ENCODE measurements around the gene GPN2. TPM values are rescaled to one million over a fixed set of nuclear protein-coding genes. Genes with fewer than 3 reads are reported as not detected.
"Not testable (repeated sequence)": the region's sequence is repeated elsewhere in the genome, so short reads cannot be mapped to it uniquely, and the experiment has no call there.

Gene GPN2
- polyA plus RNA-seq, 3 donors from 2014 or later: 8.3 to 22.1 (median 10.0) TPM

DNA sequence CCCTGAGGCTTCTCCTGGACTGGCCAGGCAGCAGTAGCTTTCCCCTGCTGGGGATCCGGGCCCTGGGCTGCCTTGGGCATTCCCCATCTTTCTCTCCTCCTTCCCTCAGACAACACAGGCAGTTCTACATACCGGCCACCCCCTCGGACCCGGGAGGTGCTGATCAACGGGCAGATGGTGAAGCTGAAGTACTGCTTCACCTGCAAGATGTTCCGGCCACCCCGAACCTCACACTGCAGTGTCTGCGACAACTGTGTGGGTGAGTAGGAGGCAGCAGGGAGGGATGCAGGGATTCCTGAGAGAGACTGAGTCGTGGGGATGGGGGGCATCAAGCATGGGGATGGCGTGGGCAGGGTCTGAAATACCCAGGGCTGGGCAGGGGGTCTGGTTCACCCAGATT lies 41.6 kb downstream of the GPN2 start:
- no peaks in the 10 kb centered on the region for H3K9me3 Mint-ChIP-seq
- peaks cover 9 to 51% (median 22%) of the 10 kb centered on the region in 3 donors for H3K36me3 Mint-ChIP-seq
- peaks cover 0 to 10% (median 1%) of the 10 kb centered on the region in 3 donors for H3K27me3 Mint-ChIP-seq (ENCODE audit: low read depth in 3 of 3)
- peak overlapping the region in 2 of 6 donors; percentile 17 to 43 for H3K27ac Mint-ChIP-seq
- no peak overlapping the region for H3K4me3 Mint-ChIP-seq
- no peak for DNase-seq
- peaks cover 5 to 8% of the 10 kb centered on the region in 2 donors for H3K4me1 Mint-ChIP-seq

DNA sequence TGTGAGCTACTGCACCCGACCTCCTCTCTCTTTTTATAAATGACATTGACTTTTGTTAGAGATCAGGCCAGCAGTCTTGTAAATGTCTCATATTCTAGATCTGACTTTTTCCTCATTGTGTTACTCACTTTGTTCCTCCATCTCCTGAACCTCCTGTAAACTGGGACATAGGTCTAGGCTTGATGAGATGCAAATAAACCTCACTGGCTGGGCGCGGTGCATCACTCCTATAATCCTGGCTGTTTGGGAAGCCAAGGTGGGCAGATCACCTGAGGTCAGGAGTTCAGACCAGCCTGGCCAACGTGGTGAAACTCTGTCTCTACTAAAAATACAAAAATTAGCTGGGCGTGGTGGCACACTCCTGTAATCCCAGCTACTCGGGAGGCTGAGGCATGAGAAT lies 42.3 kb downstream of the GPN2 start:
- H3K4me3 Mint-ChIP-seq; H3K9me3 Mint-ChIP-seq; H3K27me3 Mint-ChIP-seq (ENCODE audit: low read depth in 3 of 3); H3K4me1 Mint-ChIP-seq; DNase-seq: not testable (repeated sequence)
- Mint-ChIP-seq H3K36me3 (peaks cover 9 to 46% (median 19%) of the 10 kb centered on the region in 3 donors), H3K27ac (peak overlapping the region in 1 of 6 donors; percentile 80)

DNA sequence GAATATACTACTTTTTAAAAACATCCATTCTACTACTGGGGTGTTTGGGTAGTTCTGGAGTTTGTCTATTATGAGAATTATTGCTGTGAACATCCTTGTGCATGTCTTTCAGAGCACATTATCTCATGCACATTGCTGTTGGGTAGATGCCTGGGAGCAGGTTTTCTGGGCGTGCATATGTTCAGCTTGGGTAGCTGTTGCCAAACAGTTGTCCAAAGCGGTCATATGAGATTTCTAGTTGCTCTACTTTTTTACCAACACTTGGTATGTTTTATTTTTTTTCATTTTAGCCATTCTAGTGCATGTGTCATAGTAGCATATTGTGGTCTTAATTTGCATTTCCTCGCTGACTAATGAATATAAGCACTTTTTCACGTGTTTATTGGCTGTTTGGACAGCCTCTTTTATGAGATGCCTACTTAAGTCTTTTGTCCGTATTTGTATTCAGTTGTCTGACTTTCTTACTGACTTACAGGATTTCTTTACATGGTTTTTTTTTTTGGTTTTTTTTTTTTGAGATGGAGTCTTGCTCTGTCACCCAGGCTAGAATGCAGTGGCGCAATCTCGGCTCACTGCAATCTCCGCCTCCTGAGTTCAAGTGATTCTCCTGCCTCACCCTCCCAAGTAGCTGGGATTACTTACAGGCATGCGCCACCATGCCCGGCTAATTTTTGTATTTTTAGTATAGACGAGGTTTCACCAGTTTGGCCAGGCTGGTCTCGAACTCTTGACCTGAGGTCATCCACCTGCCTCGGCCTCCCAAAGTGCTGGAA lies 45.5 kb downstream of the GPN2 start:
- Mint-ChIP-seq H3K27ac (peak overlapping the region in 2 of 6 donors; percentile 41 to 53), H3K4me3 (no peak overlapping the region), H3K4me1 (no peaks in the 10 kb centered on the region), H3K9me3 (no peaks in the 10 kb centered on the region), H3K36me3 (peaks cover 9 to 22% (median 13%) of the 10 kb centered on the region in 3 donors), H3K27me3 (ENCODE audit: low read depth in 3 of 3) (peaks cover 0 to 6% (median 1%) of the 10 kb centered on the region in 3 donors)
- no peak for DNase-seq

DNA sequence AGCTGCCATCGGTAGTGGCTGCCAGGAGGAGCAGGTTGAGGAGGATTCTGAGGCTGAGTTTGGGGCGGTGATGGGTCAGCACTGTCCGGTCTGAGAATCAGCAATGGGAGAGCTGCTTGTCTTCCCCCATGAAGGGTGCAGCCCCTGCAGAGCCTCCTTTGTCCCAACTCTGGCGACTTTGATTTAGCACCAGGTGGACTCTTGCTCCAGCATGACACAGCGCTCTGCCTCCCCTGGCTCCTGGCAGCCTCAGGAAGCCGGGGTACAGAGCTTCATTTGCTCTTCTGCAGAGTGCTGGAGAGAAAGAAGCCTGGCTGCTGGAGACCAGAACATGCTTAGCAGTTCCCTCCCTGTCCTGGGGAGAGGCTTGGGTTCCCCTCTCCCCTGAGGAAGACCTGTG lies 50.3 kb downstream of the GPN2 start:
- peaks cover 12 to 16% of the 10 kb centered on the region in 2 donors for H3K4me1 Mint-ChIP-seq
- no peaks in the 10 kb centered on the region for H3K27me3 Mint-ChIP-seq (ENCODE audit: low read depth in 3 of 3)
- no peak overlapping the region for H3K4me3 Mint-ChIP-seq
- no peak for DNase-seq
- peaks cover 4 to 23% (median 13%) of the 10 kb centered on the region in 3 donors for H3K36me3 Mint-ChIP-seq
- peak overlapping the region in 1 of 6 donors; percentile 85 for H3K27ac Mint-ChIP-seq
- H3K9me3 Mint-ChIP-seq: no peaks in the 10 kb centered on the region

DNA sequence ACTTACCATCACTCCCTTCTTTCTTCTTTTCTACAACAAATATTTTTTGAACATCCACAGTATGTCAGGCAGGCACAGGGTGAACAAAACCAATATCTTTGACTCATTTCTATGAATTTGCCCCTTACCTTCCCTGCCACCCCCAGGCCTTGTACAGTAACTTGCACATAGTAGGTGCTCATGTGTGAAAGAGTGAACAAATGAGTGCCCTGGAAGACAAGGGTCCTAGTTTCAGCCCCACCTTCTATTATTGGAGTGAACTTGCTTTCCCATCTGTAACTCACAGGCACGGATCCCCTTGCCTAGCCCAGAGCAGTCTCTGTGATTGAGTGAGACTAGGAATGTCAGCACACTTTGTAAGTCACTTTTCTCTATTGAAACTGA lies 50.8 kb downstream of the GPN2 start:
- peak overlapping the region in 1 of 5 donors; percentile 2 for H3K4me3 Mint-ChIP-seq
- H3K4me1 Mint-ChIP-seq: peaks cover 17 to 21% of the 10 kb centered on the region in 2 donors
- no peaks in the 10 kb centered on the region for H3K9me3 Mint-ChIP-seq
- H3K27me3 Mint-ChIP-seq (ENCODE audit: low read depth in 3 of 3): no peaks in the 10 kb centered on the region
- H3K27ac Mint-ChIP-seq: peak overlapping the region; percentile 32 to 88 (median 74)
- no peak for DNase-seq
- H3K36me3 Mint-ChIP-seq: peaks cover 2 to 25% (median 14%) of the 10 kb centered on the region in 3 donors

DNA sequence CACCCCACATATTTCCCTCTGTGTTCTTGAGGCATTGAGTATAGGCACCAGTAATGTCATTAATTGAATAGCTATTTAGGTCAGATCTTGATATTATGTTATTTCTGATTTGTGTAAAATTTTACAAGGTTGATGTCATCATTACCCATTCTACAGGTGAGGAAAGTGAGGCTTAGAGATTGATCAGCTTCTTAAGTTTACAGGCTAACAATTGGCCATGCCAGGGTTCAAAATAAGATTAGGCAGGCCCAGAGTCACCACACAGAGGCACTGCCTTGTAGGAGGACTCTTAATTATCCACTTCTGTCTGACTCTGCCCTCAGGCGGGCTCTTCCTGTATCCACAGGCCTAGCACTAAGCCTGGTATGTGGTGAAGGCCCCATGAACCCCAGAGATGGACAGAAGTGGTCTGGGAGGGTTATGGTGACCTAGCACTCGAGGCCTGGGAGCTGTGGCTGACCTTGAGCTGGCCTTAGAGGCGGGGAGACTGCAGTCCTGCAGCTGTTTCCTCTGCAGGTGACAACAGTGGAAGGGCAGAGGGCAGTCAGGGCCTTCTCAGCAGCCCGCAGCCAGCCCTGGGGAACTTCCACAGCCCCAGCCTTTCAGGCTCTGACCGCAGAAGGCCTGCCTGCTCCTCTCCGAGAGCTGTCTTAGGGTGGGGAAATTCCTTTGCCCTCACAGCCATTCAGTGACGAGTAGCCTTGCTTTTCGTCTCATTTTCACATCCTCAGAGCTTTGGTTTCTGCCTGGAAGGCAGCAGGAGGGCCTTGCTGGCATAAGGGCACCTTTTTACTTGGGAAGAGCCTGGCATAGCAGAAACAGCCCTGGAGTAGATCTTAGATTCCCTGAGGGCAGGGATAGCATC lies 51.4 kb downstream of the GPN2 start:
- Mint-ChIP-seq H3K4me3 (no peak overlapping the region), H3K4me1 (peaks cover 23 to 27% of the 10 kb centered on the region in 2 donors), H3K36me3 (peaks cover 0 to 23% (median 14%) of the 10 kb centered on the region in 3 donors), H3K27ac (peak overlapping the region; percentile 44 to 88 (median 74)), H3K27me3 (ENCODE audit: low read depth in 3 of 3) (peaks cover 0 to 2% (median 0%) of the 10 kb centered on the region in 3 donors), H3K9me3 (no peaks in the 10 kb centered on the region)
- peak in 1 of 3 donors; percentile 25 for DNase-seq

DNA sequence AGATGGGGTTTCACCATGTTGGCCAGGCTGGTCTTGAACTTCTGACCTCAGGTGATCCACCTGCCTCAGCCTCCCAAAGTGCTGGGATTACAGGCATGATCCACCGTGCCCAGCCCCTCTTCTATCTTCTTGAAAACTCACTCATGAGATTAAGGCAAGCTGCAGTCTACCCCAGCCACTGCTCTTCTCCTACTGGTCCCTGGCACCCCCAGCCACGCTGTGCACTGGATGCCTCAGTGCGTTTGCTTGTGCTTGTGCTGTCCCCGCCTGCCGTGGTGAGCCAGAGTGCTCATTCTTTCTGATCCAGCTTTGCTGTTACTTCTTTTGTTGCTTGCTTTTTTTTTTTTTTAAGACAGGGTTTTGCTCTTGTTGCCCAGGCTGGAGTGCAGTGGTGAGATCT lies 52.4 kb downstream of the GPN2 start:
- H3K27me3 Mint-ChIP-seq (ENCODE audit: low read depth in 3 of 3); H3K4me3 Mint-ChIP-seq; DNase-seq; H3K9me3 Mint-ChIP-seq: not testable (repeated sequence)
- Mint-ChIP-seq H3K27ac (peak overlapping the region in 4 of 6 donors; percentile 12 to 71 (median 56)), H3K4me1 (peaks cover 34 to 37% of the 10 kb centered on the region in 2 donors), H3K36me3 (peaks cover 0 to 22% (median 14%) of the 10 kb centered on the region in 3 donors)

DNA sequence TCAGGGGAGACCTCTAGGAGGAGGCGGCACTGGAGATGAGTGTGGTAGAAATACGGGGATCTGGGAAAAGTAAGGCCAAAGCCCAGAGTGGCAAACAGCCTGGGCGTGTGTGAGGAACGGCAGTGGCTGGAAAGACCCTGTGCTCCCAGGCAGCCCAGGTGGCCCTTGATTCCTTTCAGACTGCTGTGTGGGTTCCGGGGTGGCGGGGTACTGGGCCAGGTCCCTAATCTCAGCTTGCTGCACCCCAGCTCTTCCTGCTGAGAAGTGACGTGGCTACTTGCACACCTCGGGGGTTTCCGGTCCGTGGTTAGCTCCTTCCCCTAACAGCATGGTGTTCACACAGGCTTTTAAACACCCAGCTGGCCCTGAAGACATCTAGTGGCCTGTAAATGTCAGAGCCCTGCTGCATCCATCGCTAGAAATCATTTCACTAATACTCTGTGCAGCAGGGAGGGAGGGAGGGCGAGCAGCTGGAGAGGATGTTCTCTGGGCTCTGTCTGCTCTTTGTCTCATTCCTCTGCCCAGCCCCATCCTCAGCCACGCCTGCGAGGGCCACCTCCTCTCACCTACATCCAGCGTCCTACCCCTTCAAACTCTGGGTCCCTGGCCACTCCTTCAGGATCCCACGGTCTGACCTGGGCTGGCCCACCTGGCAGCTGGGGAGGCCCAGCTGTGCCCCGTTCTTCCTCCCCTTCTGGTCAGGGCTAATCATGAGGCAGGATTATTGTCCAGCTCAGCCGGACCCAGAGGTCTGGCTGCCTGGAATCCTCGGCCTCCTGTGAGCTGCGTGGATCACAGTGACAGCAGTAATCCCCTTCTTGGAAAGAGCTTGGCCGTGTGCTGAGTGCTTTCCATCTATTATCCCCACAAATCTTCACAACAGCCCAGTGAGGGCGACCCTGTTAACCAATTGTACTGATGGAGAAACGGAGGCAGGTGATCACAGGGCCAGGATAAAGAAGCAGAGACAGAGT lies 56.4 kb downstream of the GPN2 start:
- peaks cover 2 to 6% (median 5%) of the 10 kb centered on the region in 3 donors for H3K27me3 Mint-ChIP-seq (ENCODE audit: low read depth in 3 of 3)
- peak; percentile 91 to 92 (median 91) for DNase-seq
- peaks cover 64 to 68% of the 10 kb centered on the region in 2 donors for H3K4me1 Mint-ChIP-seq
- no peaks in the 10 kb centered on the region for H3K9me3 Mint-ChIP-seq
- peak overlapping the region; percentile 71 to 86 (median 78) for H3K4me3 Mint-ChIP-seq
- H3K36me3 Mint-ChIP-seq: peaks cover 0 to 31% (median 10%) of the 10 kb centered on the region in 3 donors
- peak overlapping the region; percentile 99 to 100 (median 100) for H3K27ac Mint-ChIP-seq

DNA sequence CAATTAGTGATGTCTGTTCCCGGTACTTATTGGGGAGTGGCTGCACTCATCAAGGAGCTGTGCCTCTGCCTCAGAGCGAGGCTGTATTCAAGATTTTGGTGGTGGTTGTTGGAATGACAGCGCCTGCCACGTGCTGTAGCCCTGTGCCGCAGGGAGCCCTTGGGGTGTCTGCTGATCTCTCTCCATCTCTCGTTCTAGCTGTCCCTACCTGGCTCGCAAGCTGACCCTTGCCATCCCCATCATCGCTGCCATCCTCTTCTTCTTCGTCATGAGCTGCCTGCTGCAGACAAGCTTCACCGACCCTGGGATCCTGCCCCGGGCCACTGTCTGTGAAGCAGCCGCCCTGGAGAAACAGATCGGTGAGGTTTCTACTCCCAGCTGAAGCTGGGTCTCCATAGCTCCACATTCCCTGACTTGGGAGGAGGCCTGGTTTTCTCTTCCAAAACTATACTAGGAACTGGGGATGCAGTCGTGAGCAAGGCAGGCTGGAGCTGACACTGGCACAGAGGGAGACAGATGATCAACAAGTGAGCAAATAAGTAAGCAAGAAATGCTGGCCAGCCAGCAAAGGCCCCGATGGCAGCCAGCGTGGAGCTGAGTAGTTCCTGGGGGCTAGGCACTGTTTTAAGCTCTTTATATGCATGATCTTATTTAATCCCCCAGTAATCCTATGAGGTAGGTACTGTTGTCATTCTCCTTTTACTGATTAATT lies 57.7 kb downstream of the GPN2 start:
- H3K27ac Mint-ChIP-seq: peak overlapping the region; percentile 99 to 100 (median 100)
- no peak for DNase-seq
- H3K27me3 Mint-ChIP-seq (ENCODE audit: low read depth in 3 of 3): peaks cover 2 to 7% (median 5%) of the 10 kb centered on the region in 3 donors
- H3K36me3 Mint-ChIP-seq: peaks cover 0 to 26% (median 6%) of the 10 kb centered on the region in 3 donors
- H3K4me1 Mint-ChIP-seq: peaks cover 73 to 77% of the 10 kb centered on the region in 2 donors
- no peaks in the 10 kb centered on the region for H3K9me3 Mint-ChIP-seq
- peak overlapping the region; percentile 25 to 86 (median 78) for H3K4me3 Mint-ChIP-seq

DNA sequence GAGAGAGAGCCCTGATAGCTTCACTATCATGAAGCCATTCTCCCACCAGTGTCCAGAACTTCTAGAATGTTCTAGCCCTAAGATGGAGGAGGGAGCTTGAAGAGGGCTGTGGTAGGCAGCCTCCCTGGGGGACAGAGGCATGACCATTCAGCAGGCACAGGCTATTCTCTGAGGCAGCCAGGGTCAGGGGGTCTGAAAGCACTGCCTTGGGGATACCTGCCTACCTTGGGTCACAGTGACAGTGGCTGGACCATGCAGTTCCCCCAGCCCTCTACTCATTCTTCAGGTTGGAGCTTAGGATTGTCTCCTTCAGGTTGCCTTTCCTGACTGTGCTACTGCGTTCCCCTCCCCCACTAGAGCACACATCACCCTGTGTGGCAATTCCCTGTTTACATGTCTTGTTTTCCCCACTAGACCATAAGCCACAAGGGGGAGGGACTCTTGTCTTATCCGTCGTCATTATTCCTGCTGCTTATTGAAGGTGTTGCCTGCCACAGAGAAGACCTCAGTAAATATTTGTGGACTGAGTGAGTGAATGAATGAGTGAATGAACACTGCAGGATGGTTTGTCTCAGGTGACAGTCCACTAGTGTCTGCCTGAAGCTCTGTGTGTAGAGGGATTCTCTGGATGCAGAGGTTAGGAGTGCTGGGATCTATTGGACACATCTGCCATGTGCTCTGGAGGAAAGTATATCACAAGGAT lies 58.4 kb downstream of the GPN2 start:
- H3K27me3 Mint-ChIP-seq (ENCODE audit: low read depth in 3 of 3): peaks cover 2 to 8% (median 5%) of the 10 kb centered on the region in 3 donors
- H3K27ac Mint-ChIP-seq: peak overlapping the region; percentile 99 to 100 (median 100)
- H3K36me3 Mint-ChIP-seq: peaks cover 0 to 26% (median 6%) of the 10 kb centered on the region in 3 donors
- peak overlapping the region in 1 of 5 donors; percentile 19 for H3K4me3 Mint-ChIP-seq
- no peaks in the 10 kb centered on the region for H3K9me3 Mint-ChIP-seq
- DNase-seq: no peak
- H3K4me1 Mint-ChIP-seq: peaks cover 78 to 81% of the 10 kb centered on the region in 2 donors

DNA sequence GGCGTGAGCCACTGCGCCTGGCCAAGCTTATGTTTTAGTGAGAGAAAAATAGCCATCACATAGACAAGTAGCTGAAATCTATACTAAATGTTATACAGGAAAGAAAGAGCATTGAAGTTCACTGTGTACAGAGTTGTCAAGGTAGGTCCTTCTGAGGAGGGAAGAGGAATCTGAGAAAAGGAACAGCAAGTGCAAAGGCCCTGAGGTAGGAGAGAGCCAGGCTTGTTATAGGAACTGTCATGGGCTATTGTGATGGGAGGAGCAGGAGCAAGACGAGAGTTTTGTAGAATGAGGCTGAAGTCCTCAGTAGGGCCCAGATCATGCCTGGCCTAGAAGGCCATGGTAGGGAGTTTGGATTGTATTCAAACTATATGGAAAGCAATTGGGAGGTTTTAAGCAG lies 59.0 kb downstream of the GPN2 start:
- DNase-seq: no peak
- peaks cover 81 to 84% of the 10 kb centered on the region in 2 donors for H3K4me1 Mint-ChIP-seq
- no peaks in the 10 kb centered on the region for H3K9me3 Mint-ChIP-seq
- H3K27me3 Mint-ChIP-seq (ENCODE audit: low read depth in 3 of 3): peaks cover 4 to 11% (median 5%) of the 10 kb centered on the region in 3 donors
- H3K4me3 Mint-ChIP-seq: peak overlapping the region in 2 of 5 donors; percentile 7 to 19
- H3K27ac Mint-ChIP-seq: peak overlapping the region; percentile 99 to 100 (median 100)
- peaks cover 0 to 23% (median 6%) of the 10 kb centered on the region in 3 donors for H3K36me3 Mint-ChIP-seq

Measured in immature natural killer cell (primary cell).